ENCODE results near the gene FLT1.

GRCh38 chr13:28257305-28257704 lies 237.6 kb downstream of the FLT1 start:
- TF ChIP-seq, protein P1, sequence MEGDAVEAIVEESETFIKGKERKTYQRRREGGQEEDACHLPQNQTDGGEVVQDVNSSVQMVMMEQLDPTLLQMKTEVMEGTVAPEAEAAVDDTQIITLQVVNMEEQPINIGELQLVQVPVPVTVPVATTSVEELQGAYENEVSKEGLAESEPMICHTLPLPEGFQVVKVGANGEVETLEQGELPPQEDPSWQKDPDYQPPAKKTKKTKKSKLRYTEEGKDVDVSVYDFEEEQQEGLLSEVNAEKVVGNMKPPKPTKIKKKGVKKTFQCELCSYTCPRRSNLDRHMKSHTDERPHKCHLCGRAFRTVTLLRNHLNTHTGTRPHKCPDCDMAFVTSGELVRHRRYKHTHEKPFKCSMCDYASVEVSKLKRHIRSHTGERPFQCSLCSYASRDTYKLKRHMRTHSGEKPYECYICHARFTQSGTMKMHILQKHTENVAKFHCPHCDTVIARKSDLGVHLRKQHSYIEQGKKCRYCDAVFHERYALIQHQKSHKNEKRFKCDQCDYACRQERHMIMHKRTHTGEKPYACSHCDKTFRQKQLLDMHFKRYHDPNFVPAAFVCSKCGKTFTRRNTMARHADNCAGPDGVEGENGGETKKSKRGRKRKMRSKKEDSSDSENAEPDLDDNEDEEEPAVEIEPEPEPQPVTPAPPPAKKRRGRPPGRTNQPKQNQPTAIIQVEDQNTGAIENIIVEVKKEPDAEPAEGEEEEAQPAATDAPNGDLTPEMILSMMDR (IDR thresholded peaks at IDR 0.05) = no peak
- no peak for TF ChIP-seq POLR2A (IDR thresholded peaks at IDR 0.05; ENCODE audit: low read depth)

Measured in esophagus muscularis mucosa (tissue), 3 donors.